Stomach (tissue), 4 donors: ENCODE measurements around the gene ZNF532.

ENCODE experiments used
- EP300 ChIP-seq: sonication (generic); formaldehyde crosslinking; IDR thresholded peaks from one replicate; pipeline ENCODE4 v1.6.1; 2017; ENCODE audit warnings: antibody characterized with exemption
- POLR2A ChIP-seq, 4 donors: fragments of 450-650 bp; IDR thresholded peaks; one replicate each; pipeline ENCODE4 v1.6.1; 2016; ENCODE audit warnings: antibody characterized with exemption in 4 of 4, control low read depth in 2 of 4, mild to moderate bottlenecking in 1 of 4, moderate library complexity in 1 of 4
- TF ChIP-seq, protein P1 (sequence below), 7 experiments: fragments of 450-650 bp in 4 of 7; fragments of 200-600 bp in 3 of 7; sonication (generic) in 3 of 7; IDR thresholded peaks; one replicate each; pipeline ENCODE4 v1.5.1; 2016 to 2019; ENCODE audit warnings: antibody characterized with exemption in 7 of 7, control low read depth in 2 of 7, mild to moderate bottlenecking in 1 of 7

DNA sequence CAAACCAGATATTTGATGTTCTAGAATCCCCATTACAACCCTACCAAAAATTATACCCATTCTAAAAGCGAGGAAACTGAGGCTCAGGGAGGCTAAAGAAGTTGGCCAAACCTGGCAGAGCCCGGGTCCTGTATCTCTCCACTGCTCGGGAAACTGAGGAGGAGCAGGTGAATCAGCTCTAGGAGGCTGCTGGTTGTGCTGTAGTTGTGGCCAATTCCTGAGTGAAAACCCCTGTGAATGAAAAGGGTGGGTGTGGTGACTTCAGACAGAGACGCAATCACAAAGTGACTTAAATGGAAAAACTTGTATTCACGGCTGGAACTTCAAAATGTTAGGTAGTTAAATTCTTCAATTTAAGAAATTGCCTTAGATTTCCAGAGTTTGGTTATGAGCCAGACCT, 169.3 kb downstream of the ZNF532 start:
- no peak for TF ChIP-seq POLR2A (IDR thresholded peaks at IDR 0.05)
- TF ChIP-seq, protein P1, sequence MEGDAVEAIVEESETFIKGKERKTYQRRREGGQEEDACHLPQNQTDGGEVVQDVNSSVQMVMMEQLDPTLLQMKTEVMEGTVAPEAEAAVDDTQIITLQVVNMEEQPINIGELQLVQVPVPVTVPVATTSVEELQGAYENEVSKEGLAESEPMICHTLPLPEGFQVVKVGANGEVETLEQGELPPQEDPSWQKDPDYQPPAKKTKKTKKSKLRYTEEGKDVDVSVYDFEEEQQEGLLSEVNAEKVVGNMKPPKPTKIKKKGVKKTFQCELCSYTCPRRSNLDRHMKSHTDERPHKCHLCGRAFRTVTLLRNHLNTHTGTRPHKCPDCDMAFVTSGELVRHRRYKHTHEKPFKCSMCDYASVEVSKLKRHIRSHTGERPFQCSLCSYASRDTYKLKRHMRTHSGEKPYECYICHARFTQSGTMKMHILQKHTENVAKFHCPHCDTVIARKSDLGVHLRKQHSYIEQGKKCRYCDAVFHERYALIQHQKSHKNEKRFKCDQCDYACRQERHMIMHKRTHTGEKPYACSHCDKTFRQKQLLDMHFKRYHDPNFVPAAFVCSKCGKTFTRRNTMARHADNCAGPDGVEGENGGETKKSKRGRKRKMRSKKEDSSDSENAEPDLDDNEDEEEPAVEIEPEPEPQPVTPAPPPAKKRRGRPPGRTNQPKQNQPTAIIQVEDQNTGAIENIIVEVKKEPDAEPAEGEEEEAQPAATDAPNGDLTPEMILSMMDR (IDR thresholded peaks at IDR 0.05): no peak
- no peak for TF ChIP-seq EP300
